ENCODE measurements around the gene PAQR6.
A peak's percentile ranks its signal among the peaks of the same experiment; 100 is the strongest.
"Not testable (repeated sequence)": the region's sequence is repeated elsewhere in the genome, so short reads cannot be mapped to it uniquely, and the experiment has no call there.

The PAQR6 gene

GRCh38 chr1:156229809-156230472, 17.9 kb downstream of the PAQR6 start:
- DNase-seq: no peak

- no peak for DNase-seq
Observed at GRCh38 chr1:156228501-156228900, 19.4 kb downstream of the PAQR6 start.

- no peak for DNase-seq
Observed at GRCh38 chr1:156226782-156227181, 21.1 kb downstream of the PAQR6 start.

- no peak for DNase-seq
Observed at GRCh38 chr1:156226116-156226538, 21.7 kb downstream of the PAQR6 start.

GRCh38 chr1:156225677-156226014, 22.2 kb downstream of the PAQR6 start:
- DNase-seq: no peak

- DNase-seq: no peak
Observed at GRCh38 chr1:156221986-156222692, 25.7 kb downstream of the PAQR6 start.

GRCh38 chr1:156220226-156220625, 27.6 kb downstream of the PAQR6 start:
- no peak for DNase-seq

GRCh38 chr1:156217871-156218270, 30.0 kb downstream of the PAQR6 start:
- DNase-seq: no peak

- DNase-seq: not testable (repeated sequence)
Observed at GRCh38 chr1:156216361-156217086, 31.3 kb downstream of the PAQR6 start.

- no peak for DNase-seq
Observed at GRCh38 chr1:156214024-156214748, 33.7 kb downstream of the PAQR6 start.

- no peak for DNase-seq
Observed at GRCh38 chr1:156213644-156213966, 34.3 kb downstream of the PAQR6 start.

- peak; percentile 95 for DNase-seq
Observed at GRCh38 chr1:156212833-156213643, 34.8 kb downstream of the PAQR6 start, which contains the start of gene PMF1. Gene PMF1 (plus strand): TSS chr1:156213007. CDS start chr1:156213016, 9 bp downstream.

- DNase-seq: no peak
Observed at GRCh38 chr1:156212130-156212529, 35.7 kb downstream of the PAQR6 start.

- DNase-seq: no peak
Observed at GRCh38 chr1:156211243-156211642, 36.6 kb downstream of the PAQR6 start.

GRCh38 chr1:156204686-156205085, 43.2 kb downstream of the PAQR6 start:
- DNase-seq: no peak

GRCh38 chr1:156203331-156203730, 44.5 kb downstream of the PAQR6 start:
- no peak for DNase-seq

- DNase-seq: no peak
Observed at GRCh38 chr1:156200044-156200443, 47.8 kb downstream of the PAQR6 start.

- no peak for DNase-seq
Observed at GRCh38 chr1:156198831-156199349, 49.0 kb downstream of the PAQR6 start.

- no peak for DNase-seq
Observed at GRCh38 chr1:156196445-156196844, 51.4 kb downstream of the PAQR6 start.

GRCh38 chr1:156195853-156196252, 52.0 kb downstream of the PAQR6 start:
- no peak for DNase-seq

GRCh38 chr1:156194300-156194652, 53.6 kb downstream of the PAQR6 start:
- DNase-seq: no peak
